ENCODE data around the gene BRWD1.

BRWD1 gene

GRCh38 chr21:39332175-39332574 lies 18.7 kb upstream of the BRWD1 start:
- TF ChIP-seq ZC3H10 (CRISPR knock-in tag; IDR thresholded peaks at IDR 0.05), result no peak
- no peak for TF ChIP-seq GLIS3 (CRISPR knock-in tag; IDR thresholded peaks at IDR 0.05)
- ATAC-seq, result no peak

GRCh38 chr21:39330001-39330400 lies 16.6 kb upstream of the BRWD1 start:
- ATAC-seq, result no peak
- TF ChIP-seq PPARA (CRISPR knock-in tag; IDR thresholded peaks at IDR 0.05; ENCODE audit: borderline replicate concordance) (no peak), OSR1 (CRISPR knock-in tag; IDR thresholded peaks at IDR 0.05) (no peak), RARB (CRISPR knock-in tag; IDR thresholded peaks at IDR 0.05) (no peak), TOX (CRISPR knock-in tag; IDR thresholded peaks at IDR 0.05; ENCODE audit: borderline replicate concordance) (no peak), SNAI2 (CRISPR knock-in tag; IDR thresholded peaks at IDR 0.05) (no peak), GLIS3 (CRISPR knock-in tag; IDR thresholded peaks at IDR 0.05) (no peak), TCF4 (CRISPR knock-in tag; IDR thresholded peaks at IDR 0.05; ENCODE audit: borderline replicate concordance) (no peak), ZNF70 (CRISPR knock-in tag; IDR thresholded peaks at IDR 0.05) (no peak), ZNF8 (CRISPR knock-in tag; IDR thresholded peaks at IDR 0.05) (no peak), ARNTL (CRISPR knock-in tag; IDR thresholded peaks at IDR 0.05; ENCODE audit: borderline replicate concordance, low read depth) (no peak), ZNF565 (CRISPR knock-in tag; conservative IDR thresholded peaks at IDR 0.05; ENCODE audit: low read depth) (no peak), ISL1 (CRISPR knock-in tag; IDR thresholded peaks at IDR 0.05) (no peak), PATZ1 (CRISPR knock-in tag; IDR thresholded peaks at IDR 0.05; ENCODE audit: borderline replicate concordance) (no peak), ESRRG (CRISPR knock-in tag; IDR thresholded peaks at IDR 0.05) (no peak), BACH2 (CRISPR knock-in tag; IDR thresholded peaks at IDR 0.05; ENCODE audit: borderline replicate concordance) (no peak), ZFP3 (CRISPR knock-in tag; IDR thresholded peaks at IDR 0.05) (no peak), ZC3H10 (CRISPR knock-in tag; IDR thresholded peaks at IDR 0.05) (no peak)

GRCh38 chr21:39327727-39328126 lies 14.3 kb upstream of the BRWD1 start:
- TF ChIP-seq ISL1 (CRISPR knock-in tag; IDR thresholded peaks at IDR 0.05) (no peak), TSHZ2 (CRISPR knock-in tag; IDR thresholded peaks at IDR 0.05) (no peak), TOX (CRISPR knock-in tag; IDR thresholded peaks at IDR 0.05; ENCODE audit: borderline replicate concordance) (no peak), PPARA (CRISPR knock-in tag; IDR thresholded peaks at IDR 0.05; ENCODE audit: borderline replicate concordance) (no peak), GLIS3 (CRISPR knock-in tag; IDR thresholded peaks at IDR 0.05) (no peak), ARNTL (CRISPR knock-in tag; IDR thresholded peaks at IDR 0.05; ENCODE audit: borderline replicate concordance, low read depth) (no peak), ZNF8 (CRISPR knock-in tag; IDR thresholded peaks at IDR 0.05) (no peak), CSDC2 (CRISPR knock-in tag; IDR thresholded peaks at IDR 0.05) (no peak)
- no peak for ATAC-seq

GRCh38 chr21:39326607-39327307 lies 13.3 kb upstream of the BRWD1 start:
- no peak for TF ChIP-seq ZC3H10 (CRISPR knock-in tag; IDR thresholded peaks at IDR 0.05)
- TF ChIP-seq ZNF70 (CRISPR knock-in tag; IDR thresholded peaks at IDR 0.05), result no peak
- TF ChIP-seq BACH2 (CRISPR knock-in tag; IDR thresholded peaks at IDR 0.05; ENCODE audit: borderline replicate concordance), result no peak
- no peak for TF ChIP-seq ZFP30 (CRISPR knock-in tag; IDR thresholded peaks at IDR 0.05)
- no peak for TF ChIP-seq PPARA (CRISPR knock-in tag; IDR thresholded peaks at IDR 0.05; ENCODE audit: borderline replicate concordance)
- no peak for ATAC-seq

- ATAC-seq, result no peak
- TF ChIP-seq BACH2 (CRISPR knock-in tag; IDR thresholded peaks at IDR 0.05; ENCODE audit: borderline replicate concordance) (no peak), CREB5 (CRISPR knock-in tag; IDR thresholded peaks at IDR 0.05; ENCODE audit: low read depth) (no peak), TOX (CRISPR knock-in tag; IDR thresholded peaks at IDR 0.05; ENCODE audit: borderline replicate concordance) (no peak), RARB (CRISPR knock-in tag; IDR thresholded peaks at IDR 0.05) (no peak), OSR1 (CRISPR knock-in tag; IDR thresholded peaks at IDR 0.05) (no peak), ISL1 (CRISPR knock-in tag; IDR thresholded peaks at IDR 0.05) (no peak), CSDC2 (CRISPR knock-in tag; IDR thresholded peaks at IDR 0.05) (no peak), TSHZ2 (CRISPR knock-in tag; IDR thresholded peaks at IDR 0.05) (no peak), POU6F1 (CRISPR knock-in tag; IDR thresholded peaks at IDR 0.05; ENCODE audit: borderline replicate concordance, low read depth) (no peak), ZFP3 (CRISPR knock-in tag; IDR thresholded peaks at IDR 0.05) (no peak), ZC3H10 (CRISPR knock-in tag; IDR thresholded peaks at IDR 0.05) (no peak), GLIS3 (CRISPR knock-in tag; IDR thresholded peaks at IDR 0.05) (no peak), ESRRG (CRISPR knock-in tag; IDR thresholded peaks at IDR 0.05) (no peak), ZFP30 (CRISPR knock-in tag; IDR thresholded peaks at IDR 0.05) (no peak), ZNF8 (CRISPR knock-in tag; IDR thresholded peaks at IDR 0.05) (no peak)
These were observed 12.0 kb upstream of the BRWD1 start for GRCh38 chr21:39325458-39325857.

Measured in SK-N-SH treated with all-trans-retinoic acid at 6 μM for 48 hours (cell line).